H9 (cell line): ENCODE data around the gene DDAH2. TPM values are rescaled to one million over a fixed set of nuclear protein-coding genes. Genes with fewer than 3 reads are reported as not detected.

Source experiments
- DNase-seq: peaks from one replicate; pipeline ENCODE4 v3.0.0-alpha.2; 2017
- H2AFZ ChIP-seq: one replicate; pipeline ENCODE4 v1.6.1; 2013; ENCODE audit warnings: mild to moderate bottlenecking, low read length, control low read depth, moderate library complexity
- H2AK5ac ChIP-seq: 2 replicates; pipeline ENCODE4 v1.6.1; 2013; ENCODE audit warnings: low read length, control low read depth, mixed read lengths; ENCODE audit not compliant: insufficient read length
- H2BK120ac ChIP-seq: one replicate; pipeline ENCODE4 v1.6.1; 2013; ENCODE audit warnings: low read depth, mild to moderate bottlenecking, low read length, control low read depth, inconsistent platforms; ENCODE audit not compliant: poor library complexity, severe bottlenecking
- H2BK12ac ChIP-seq: 2 replicates; pipeline ENCODE4 v1.6.1; 2013; ENCODE audit warnings: low read length, control low read depth, mixed read lengths, low read depth; ENCODE audit not compliant: insufficient read length
- H2BK15ac ChIP-seq: 2 replicates; pipeline ENCODE4 v1.6.1; 2013; ENCODE audit warnings: low read depth, low read length, control low read depth
- H2BK20ac ChIP-seq: one replicate; pipeline ENCODE4 v1.6.1; 2013; ENCODE audit warnings: low read depth, mild to moderate bottlenecking, low read length, control low read depth, inconsistent platforms; ENCODE audit not compliant: poor library complexity, severe bottlenecking
- H2BK5ac ChIP-seq: 2 replicates; pipeline ENCODE4 v1.6.1; 2013; ENCODE audit warnings: low read length, control low read depth, mixed read lengths; ENCODE audit not compliant: insufficient read length
- H3K14ac ChIP-seq: 2 replicates; pipeline ENCODE4 v1.6.1; 2013; ENCODE audit warnings: low read length, control low read depth; ENCODE audit not compliant: insufficient read depth
- H3K18ac ChIP-seq: 2 replicates; pipeline ENCODE4 v1.6.1; 2013; ENCODE audit warnings: low read depth, mild to moderate bottlenecking, mixed read lengths, low read length, control low read depth; ENCODE audit not compliant: insufficient read length
- H3K23ac ChIP-seq: 2 replicates; pipeline ENCODE4 v1.6.1; 2013; ENCODE audit warnings: low read length, control low read depth, mixed read lengths, low read depth; ENCODE audit not compliant: insufficient read length
- H3K23me2 ChIP-seq: 2 replicates; pipeline ENCODE4 v1.6.1; 2013; ENCODE audit warnings: low read depth, mild to moderate bottlenecking, mixed read lengths, low read length, control low read depth; ENCODE audit not compliant: insufficient read length, poor library complexity, severe bottlenecking
- H3K27ac ChIP-seq: 2 replicates; pipeline ENCODE4 v1.5.1; 2013; ENCODE audit warnings: low read length, control low read depth, mixed read lengths, low read depth; ENCODE audit not compliant: insufficient read length
- H3K27me3 ChIP-seq: 2 replicates; pipeline ENCODE4 v1.6.1; 2013; ENCODE audit warnings: low read length, control low read depth, inconsistent platforms; ENCODE audit not compliant: insufficient read depth
- H3K4ac ChIP-seq: 2 replicates; pipeline ENCODE4 v1.6.1; 2013; ENCODE audit warnings: low read depth, mild to moderate bottlenecking, control low read depth, inconsistent platforms, low read length, moderate library complexity
- H3K4me1 ChIP-seq: 2 replicates; pipeline ENCODE4 v1.6.1; 2013; ENCODE audit warnings: low read length, control low read depth, inconsistent platforms; ENCODE audit not compliant: insufficient read depth
- H3K4me2 ChIP-seq: 2 replicates; pipeline ENCODE4 v1.6.1; 2013; ENCODE audit warnings: low read length, control low read depth, mixed read lengths; ENCODE audit not compliant: insufficient read length, insufficient read depth
- H3K56ac ChIP-seq: 2 replicates; pipeline ENCODE4 v1.6.1; 2013; ENCODE audit warnings: low read depth, mild to moderate bottlenecking, mixed read lengths, low read length, control low read depth; ENCODE audit not compliant: insufficient read length
- H3K79me1 ChIP-seq: 2 replicates; pipeline ENCODE4 v1.6.1; 2013; ENCODE audit warnings: low read depth, mild to moderate bottlenecking, moderate library complexity, low read length, control low read depth, inconsistent platforms; ENCODE audit not compliant: insufficient read depth, poor library complexity, severe bottlenecking
- H3K79me2 ChIP-seq: 2 replicates; pipeline ENCODE4 v1.6.1; 2013; ENCODE audit warnings: low read length, control low read depth, inconsistent platforms; ENCODE audit not compliant: insufficient read depth
- H3K9ac ChIP-seq: 2 replicates; pipeline ENCODE4 v1.6.1; 2013; ENCODE audit warnings: low read length, control low read depth, mixed read lengths; ENCODE audit not compliant: insufficient read length; ENCODE audit errors: extremely low read depth
- H3K9me3 ChIP-seq: one replicate; pipeline ENCODE4 v1.6.1; 2013; ENCODE audit warnings: low read depth, low read length, inconsistent platforms; ENCODE audit not compliant: control insufficient read depth
- H3T11ph ChIP-seq: one replicate; pipeline ENCODE4 v1.6.1; 2013; ENCODE audit warnings: mild to moderate bottlenecking, low read length, control low read depth, inconsistent platforms
- H4K20me1 ChIP-seq: one replicate; pipeline ENCODE4 v1.6.1; 2013; ENCODE audit not compliant: control insufficient read depth, insufficient read length, insufficient read depth
- H4K5ac ChIP-seq: 2 replicates; pipeline ENCODE4 v1.6.1; 2013; ENCODE audit warnings: low read depth, mild to moderate bottlenecking, mixed read lengths, low read length, control low read depth; ENCODE audit not compliant: insufficient read length
- H4K8ac ChIP-seq: replicated peaks from 2 replicates; pipeline ENCODE4 v1.6.1; 2013; ENCODE audit warnings: low read length, control low read depth, mixed read lengths, low read depth; ENCODE audit not compliant: insufficient read length
- H4K91ac ChIP-seq: 2 replicates; pipeline ENCODE4 v1.6.1; 2013; ENCODE audit warnings: low read depth, mild to moderate bottlenecking, moderate library complexity, mixed read lengths, low read length, control low read depth; ENCODE audit not compliant: insufficient read length
- H3K27ac Mint-ChIP-seq, 3 experiments: 2 replicates in 2 of 3; 3 replicates in 1 of 3; pipeline ENCODE4 v1.8.0; 2020 to 2021; ENCODE audit warnings: mixed read lengths in 3 of 3, mild to moderate bottlenecking in 1 of 3, moderate library complexity in 1 of 3
- H3K27me3 Mint-ChIP-seq: 2 replicates; pipeline ENCODE4 v1.8.0; 2021; ENCODE audit warnings: low read depth, mild to moderate bottlenecking, moderate library complexity, mixed read lengths
- H3K36me3 Mint-ChIP-seq, 3 experiments: 2 replicates in 2 of 3; 3 replicates in 1 of 3; pipeline ENCODE4 v1.8.0; 2020 to 2021; ENCODE audit warnings: low read depth in 3 of 3, mixed read lengths in 3 of 3; ENCODE audit not compliant: insufficient read depth in 1 of 3
- H3K4me1 Mint-ChIP-seq, 2 experiments: 2 replicates each; pipeline ENCODE4 v1.8.0; 2020; ENCODE audit warnings: mixed read lengths in 2 of 2
- H3K4me3 Mint-ChIP-seq, 2 experiments: 2 replicates in 1 of 2; 3 replicates in 1 of 2; pipeline ENCODE4 v1.8.0; 2020 to 2021; ENCODE audit warnings: mild to moderate bottlenecking in 2 of 2, mixed read lengths in 2 of 2, moderate library complexity in 1 of 2
- H3K9me3 Mint-ChIP-seq, 2 experiments: 2 replicates in 1 of 2; 3 replicates in 1 of 2; pipeline ENCODE4 v1.8.0; 2020; ENCODE audit warnings: mild to moderate bottlenecking in 2 of 2, mixed read lengths in 2 of 2, moderate library complexity in 1 of 2
- WGBS: extraction: QIAGEN DNeasy Blood & Tissue Kit; methylation state at CpG from one replicate; pipeline ENCODE4 v1.1.7; 2013; ENCODE audit warnings: missing lambda C conversion rate, low lambda C conversion rate, mixed read lengths; ENCODE audit not compliant: insufficient read length; ENCODE audit errors: extremely low coverage; 5-methylcytosine and 5-hydroxymethylcytosine counted together
- total RNA-seq: library from RNA; stranded (reverse); gene quantifications from 2 replicates; pipeline ENCODE4 v1.2.1, GENCODE V29; 2021
- TF ChIP-seq, protein P1 (sequence below): fragments of 200-600 bp; sonication (generic); conservative IDR thresholded peaks from 3 replicates; pipeline ENCODE4 v1.8.0; 2021; ENCODE audit warnings: antibody characterized with exemption, mild to moderate bottlenecking

Gene DDAH2
- total RNA-seq, 1 experiment from 2014 or later, result 73.2 TPM

DNA sequence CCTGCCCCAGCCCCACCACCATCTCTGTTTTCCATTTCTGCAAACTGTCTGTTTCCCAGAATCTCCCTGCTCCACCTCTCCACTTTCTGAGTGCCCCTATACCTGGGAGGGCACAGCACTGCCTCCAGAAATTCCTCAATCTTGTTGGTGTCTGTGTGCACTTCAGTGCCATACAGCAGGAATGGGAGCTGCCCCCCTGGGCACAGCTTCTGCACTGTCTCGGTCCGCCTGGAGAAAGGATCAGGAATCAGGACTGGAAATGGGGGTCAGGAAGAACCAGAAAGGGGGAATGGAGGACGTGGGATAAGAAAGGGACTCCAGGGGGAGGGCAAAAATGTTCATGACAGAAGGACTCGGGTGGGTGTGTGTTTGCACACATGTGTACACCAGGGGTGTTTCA lies 4.6 kb upstream of the DDAH2 start:
- Histone ChIP-seq H3K9me3 (no peaks in the 10 kb centered on the region), H3K79me1 (no peaks in the 10 kb centered on the region), H3T11ph (no peak overlapping the region), H2AK5ac (no peak overlapping the region), H3K4ac (no peak overlapping the region), H2BK5ac (no peak overlapping the region), H3K14ac (no peak overlapping the region), H4K5ac (no peak overlapping the region), H3K79me2 (peaks cover 6% of the 10 kb centered on the region; the same call in 1 of the 2 replicates), H2BK12ac (no peak overlapping the region), H2BK20ac (no peak overlapping the region), H4K91ac (no peak overlapping the region), H3K18ac (no peak overlapping the region), H3K9ac (no peak overlapping the region), H3K27me3 (no peaks in the 10 kb centered on the region), H3K56ac (no peak overlapping the region), H2BK15ac (no peak overlapping the region), H4K8ac (no peak overlapping the region), H4K20me1 (no peaks in the 10 kb centered on the region), H2BK120ac (no peak overlapping the region), H3K27ac (no peak overlapping the region), H3K4me2 (no peak overlapping the region), H3K23ac (no peak overlapping the region), H3K4me1 (peaks cover 12% of the 10 kb centered on the region), H2AFZ (no peak overlapping the region), H3K23me2 (peaks cover 30% of the 10 kb centered on the region)
- DNase-seq, result no peak
- Mint-ChIP-seq H3K9me3 (no peaks in the 10 kb centered on the region; a peak in 2 of 5 replicates), H3K27me3 (no peaks in the 10 kb centered on the region), H3K4me1 (peaks cover 49 to 50% of the 10 kb centered on the region in 2 experiments), H3K4me3 (peak overlapping the region in 1 of 2 experiments; percentile 91; a peak in 3 of 5 replicates), H3K27ac (peak overlapping the region in 2 of 3 experiments; percentile 58 to 93; a peak in 2 of 7 replicates), H3K36me3 (peaks cover 36 to 46% (median 38%) of the 10 kb centered on the region in 3 experiments)
- TF ChIP-seq, protein P1, sequence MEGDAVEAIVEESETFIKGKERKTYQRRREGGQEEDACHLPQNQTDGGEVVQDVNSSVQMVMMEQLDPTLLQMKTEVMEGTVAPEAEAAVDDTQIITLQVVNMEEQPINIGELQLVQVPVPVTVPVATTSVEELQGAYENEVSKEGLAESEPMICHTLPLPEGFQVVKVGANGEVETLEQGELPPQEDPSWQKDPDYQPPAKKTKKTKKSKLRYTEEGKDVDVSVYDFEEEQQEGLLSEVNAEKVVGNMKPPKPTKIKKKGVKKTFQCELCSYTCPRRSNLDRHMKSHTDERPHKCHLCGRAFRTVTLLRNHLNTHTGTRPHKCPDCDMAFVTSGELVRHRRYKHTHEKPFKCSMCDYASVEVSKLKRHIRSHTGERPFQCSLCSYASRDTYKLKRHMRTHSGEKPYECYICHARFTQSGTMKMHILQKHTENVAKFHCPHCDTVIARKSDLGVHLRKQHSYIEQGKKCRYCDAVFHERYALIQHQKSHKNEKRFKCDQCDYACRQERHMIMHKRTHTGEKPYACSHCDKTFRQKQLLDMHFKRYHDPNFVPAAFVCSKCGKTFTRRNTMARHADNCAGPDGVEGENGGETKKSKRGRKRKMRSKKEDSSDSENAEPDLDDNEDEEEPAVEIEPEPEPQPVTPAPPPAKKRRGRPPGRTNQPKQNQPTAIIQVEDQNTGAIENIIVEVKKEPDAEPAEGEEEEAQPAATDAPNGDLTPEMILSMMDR, result no peak
- no CpG with 5 or more reads among the region's 4 CpGs for WGBS
